Keratinocyte (primary cell): Measurements from ENCODE around the gene OR5A2. TPM values are rescaled to one million over a fixed set of nuclear protein-coding genes. Genes with fewer than 3 reads are reported as not detected.

ENCODE experiments used
- DNase-seq: peaks from one replicate; pipeline ENCODE4 v3.0.0-alpha.2; 2011; ENCODE audit warnings: low read depth, missing footprints, low spot score
- FAIRE-seq: peaks from 2 replicates; lab custom pipeline; 2011; peaks lifted over from hg19 to GRCh38; lab: Jason Lieb, UNC
- H2AFZ ChIP-seq: 2 replicates; pipeline ENCODE4 v1.6.0; 2012; ENCODE audit warnings: low read length, control low read depth, inconsistent platforms; ENCODE audit not compliant: control insufficient read depth
- H3K27ac ChIP-seq: 2 replicates; pipeline ENCODE4 v1.5.1; 2011; ENCODE audit warnings: low read length; ENCODE audit not compliant: control insufficient read depth, insufficient read depth
- H3K27me3 ChIP-seq: 3 replicates; pipeline ENCODE4 v1.6.0; 2011; ENCODE audit warnings: low read length; ENCODE audit not compliant: control insufficient read depth, insufficient read depth; ENCODE audit errors: extremely low read depth
- H3K36me3 ChIP-seq, 2 experiments: 2 replicates in 1 of 2; 3 replicates in 1 of 2; pipeline ENCODE4 v1.5.1; 2011; ENCODE audit warnings: low read length in 2 of 2, mild to moderate bottlenecking in 1 of 2; ENCODE audit not compliant: control insufficient read depth in 2 of 2, insufficient read depth in 2 of 2; ENCODE audit errors: extremely low read depth in 1 of 2
- H3K4me1 ChIP-seq: 3 replicates; pipeline ENCODE4 v1.5.1; 2011; ENCODE audit warnings: low read length; ENCODE audit not compliant: control insufficient read depth, insufficient read depth; ENCODE audit errors: extremely low read depth
- H3K4me2 ChIP-seq: 3 replicates; pipeline ENCODE4 v1.6.0; 2011; ENCODE audit warnings: low read depth, low read length; ENCODE audit not compliant: control insufficient read depth, insufficient read depth; ENCODE audit errors: extremely low read depth
- H3K4me3 ChIP-seq, 3 experiments: fragments of 200-600 bp in 1 of 3; sonication (generic) in 1 of 3; 2 replicates in 2 of 3; 3 replicates in 1 of 3; pipeline ENCODE4 v1.5.1; 2011 to 2016; ENCODE audit warnings: low read length in 3 of 3, mild to moderate bottlenecking in 3 of 3, control low read depth in 2 of 3, inconsistent platforms in 1 of 3, low read depth in 1 of 3, mixed read lengths in 1 of 3, mixed run types in 1 of 3, moderate library complexity in 1 of 3; ENCODE audit not compliant: control insufficient read depth in 2 of 3, insufficient read depth in 2 of 3; ENCODE audit errors: extremely low read depth in 1 of 3
- H3K79me2 ChIP-seq: 2 replicates; pipeline ENCODE4 v1.6.0; 2012; ENCODE audit warnings: low read length; ENCODE audit not compliant: control insufficient read depth, insufficient read depth
- H3K9ac ChIP-seq: 3 replicates; pipeline ENCODE4 v1.6.0; 2011; ENCODE audit warnings: low read length; ENCODE audit not compliant: control insufficient read depth, insufficient read depth; ENCODE audit errors: extremely low read depth
- H3K9me1 ChIP-seq: 3 replicates; pipeline ENCODE4 v1.6.0; 2011; ENCODE audit warnings: low read length; ENCODE audit not compliant: control insufficient read depth, insufficient read depth; ENCODE audit errors: extremely low read depth
- H3K9me3 ChIP-seq: 2 replicates; pipeline ENCODE4 v1.5.1; 2012; ENCODE audit warnings: low read depth, low read length; ENCODE audit not compliant: control insufficient read depth
- H4K20me1 ChIP-seq: 3 replicates; pipeline ENCODE4 v1.6.0; 2011; ENCODE audit warnings: low read length; ENCODE audit not compliant: control insufficient read depth, insufficient read depth; ENCODE audit errors: extremely low read depth
- EZH2 ChIP-seq: IDR thresholded peaks from one replicate; pipeline ENCODE4 v1.6.1; 2012; ENCODE audit warnings: inconsistent platforms, mild to moderate bottlenecking, low read length, moderate library complexity
- dilution Hi-C: fragments of 300-500 bp; cut with MboI; formaldehyde crosslinking; loops from one replicate; pipeline ENCODE4 v1.7.0; 2020; ENCODE audit warnings: low sequenced_read_pairs; ENCODE audit not compliant: extremely low pct_ligation_motif_present
- polyA minus RNA-seq, 3 experiments: library from RNA; depleted of rRNA, polyadenylated mRNA; stranded (reverse); fragments of >200 nt; gene quantifications; 1 replicate in 1 of 3; 2 replicates in 1 of 3; 3 replicates in 1 of 3; pipeline ENCODE4 v1.2.3, GENCODE V29; 2011
- polyA plus RNA-seq, 5 experiments: library from polyadenylated mRNA; depleted of rRNA in 3 of 5; stranded (reverse) in 3 of 5; stranded (forward) in 1 of 5; unstranded in 1 of 5; fragments of >200 nt; gene quantifications; 1 replicate in 1 of 5; 2 replicates in 3 of 5; 3 replicates in 1 of 5; pipeline versions ENCODE4 v1.2.1 to v1.2.3, GENCODE V29; 2011 to 2012; ENCODE audit warnings: missing spikeins in 2 of 5, low read depth in 1 of 5, low replicate concordance in 1 of 5
- TF ChIP-seq, protein P1 (sequence below), 3 experiments: IDR thresholded peaks in 1 of 3; conservative IDR thresholded peaks in 1 of 3; optimal IDR thresholded peaks in 1 of 3; 2 replicates in 2 of 3; 3 replicates in 1 of 3; pipeline versions ENCODE3 to v1.5.1; 2011; ENCODE audit warnings: low read length in 3 of 3, mild to moderate bottlenecking in 3 of 3, moderate library complexity in 2 of 3, control low read depth in 1 of 3, inconsistent platforms in 1 of 3; ENCODE audit not compliant: insufficient read depth in 2 of 3; ENCODE audit errors: extremely low read depth in 1 of 3

The OR5A2 gene, protein sequence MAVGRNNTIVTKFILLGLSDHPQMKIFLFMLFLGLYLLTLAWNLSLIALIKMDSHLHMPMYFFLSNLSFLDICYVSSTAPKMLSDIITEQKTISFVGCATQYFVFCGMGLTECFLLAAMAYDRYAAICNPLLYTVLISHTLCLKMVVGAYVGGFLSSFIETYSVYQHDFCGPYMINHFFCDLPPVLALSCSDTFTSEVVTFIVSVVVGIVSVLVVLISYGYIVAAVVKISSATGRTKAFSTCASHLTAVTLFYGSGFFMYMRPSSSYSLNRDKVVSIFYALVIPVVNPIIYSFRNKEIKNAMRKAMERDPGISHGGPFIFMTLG
- not detected in 3 replicates for polyA plus RNA-seq
- polyA plus RNA-seq (2011; ENCODE audit: low read depth) = not detected
- not detected in 2 replicates for polyA plus RNA-seq (2011; cell fraction: cytosol; rRNA removed)
- polyA plus RNA-seq (2011; cell fraction: nucleus; rRNA removed) = not detected in 2 replicates
- polyA plus RNA-seq (2012; ENCODE audit: low replicate concordance) = not detected in 2 replicates
- polyA minus RNA-seq = not detected in 3 replicates
- polyA minus RNA-seq (2011; cell fraction: cytosol; rRNA and poly(A)+ RNA removed) = not detected
- polyA minus RNA-seq (2011; cell fraction: nucleus; rRNA and poly(A)+ RNA removed) = not detected in 2 replicates

DNA sequence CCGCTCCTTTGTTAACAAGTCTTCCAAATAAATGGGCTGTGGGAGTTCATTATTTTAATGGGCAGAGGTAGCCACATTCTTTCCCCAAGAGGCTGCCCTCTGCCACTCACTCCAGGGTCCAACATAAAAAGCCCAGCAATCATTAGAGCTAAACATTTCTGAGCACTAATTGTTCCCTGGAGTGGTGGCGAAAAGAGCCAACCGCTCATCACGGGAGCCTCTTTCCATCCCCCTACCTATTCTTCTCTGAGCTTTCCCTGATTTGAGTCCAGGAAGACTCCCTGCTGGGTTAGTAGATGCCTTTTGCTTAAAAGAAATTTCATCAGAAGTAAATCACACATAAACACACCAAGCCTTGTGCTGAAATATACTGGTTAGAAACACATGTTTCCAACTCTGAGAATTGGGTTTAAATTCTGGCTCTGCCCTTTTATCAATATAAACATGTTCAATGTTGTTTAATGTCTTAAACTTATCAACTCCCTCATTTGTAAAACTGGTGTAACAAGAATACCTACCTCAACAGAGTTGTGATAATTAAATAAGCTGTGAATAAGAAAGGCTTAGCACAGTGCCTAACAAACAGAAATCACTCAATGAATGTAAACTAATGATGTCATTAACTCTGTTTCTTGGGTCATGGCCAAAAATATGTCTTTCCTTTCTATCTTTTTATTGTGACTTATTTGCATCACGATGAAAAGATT lies at the start of gene OR5A2:
TSS of gene OR5A2 (minus strand) at position 53 of the 707 bp plus-strand sequence. CDS start 3,460 bp downstream, outside the sequence.
- TF ChIP-seq EZH2 = no peak
- TF ChIP-seq, protein P1, sequence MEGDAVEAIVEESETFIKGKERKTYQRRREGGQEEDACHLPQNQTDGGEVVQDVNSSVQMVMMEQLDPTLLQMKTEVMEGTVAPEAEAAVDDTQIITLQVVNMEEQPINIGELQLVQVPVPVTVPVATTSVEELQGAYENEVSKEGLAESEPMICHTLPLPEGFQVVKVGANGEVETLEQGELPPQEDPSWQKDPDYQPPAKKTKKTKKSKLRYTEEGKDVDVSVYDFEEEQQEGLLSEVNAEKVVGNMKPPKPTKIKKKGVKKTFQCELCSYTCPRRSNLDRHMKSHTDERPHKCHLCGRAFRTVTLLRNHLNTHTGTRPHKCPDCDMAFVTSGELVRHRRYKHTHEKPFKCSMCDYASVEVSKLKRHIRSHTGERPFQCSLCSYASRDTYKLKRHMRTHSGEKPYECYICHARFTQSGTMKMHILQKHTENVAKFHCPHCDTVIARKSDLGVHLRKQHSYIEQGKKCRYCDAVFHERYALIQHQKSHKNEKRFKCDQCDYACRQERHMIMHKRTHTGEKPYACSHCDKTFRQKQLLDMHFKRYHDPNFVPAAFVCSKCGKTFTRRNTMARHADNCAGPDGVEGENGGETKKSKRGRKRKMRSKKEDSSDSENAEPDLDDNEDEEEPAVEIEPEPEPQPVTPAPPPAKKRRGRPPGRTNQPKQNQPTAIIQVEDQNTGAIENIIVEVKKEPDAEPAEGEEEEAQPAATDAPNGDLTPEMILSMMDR (optimal IDR thresholded peaks at IDR 0.05 in 1 of 3, IDR thresholded peaks at IDR 0.05 in 1 of 3, conservative IDR thresholded peaks at IDR 0.05 in 1 of 3; ENCODE audit: extremely low read depth in 1 of 3, insufficient read depth in 2 of 3, low read length in 3 of 3) = no peak
- Histone ChIP-seq H3K27ac (no peak within 1 kb of the TSS), H2AFZ (no peak within 1 kb of the TSS), H3K9me1 (no peaks in the 10 kb centered on the region), H3K4me2 (no peak within 1 kb of the TSS), H3K4me3 (no peak within 1 kb of the TSS), H4K20me1 (no peaks in the 10 kb centered on the region), H3K79me2 (no peaks in the 10 kb centered on the region), H3K9ac (no peak within 1 kb of the TSS), H3K27me3 (no peaks in the 10 kb centered on the region), H3K4me1 (no peaks in the 10 kb centered on the region), H3K9me3 (no peaks in the 10 kb centered on the region), H3K36me3 (no peaks in the 10 kb centered on the region)
- FAIRE-seq (no peak), DNase-seq (no peak)
- dilution Hi-C loops = no loop called here

DNA sequence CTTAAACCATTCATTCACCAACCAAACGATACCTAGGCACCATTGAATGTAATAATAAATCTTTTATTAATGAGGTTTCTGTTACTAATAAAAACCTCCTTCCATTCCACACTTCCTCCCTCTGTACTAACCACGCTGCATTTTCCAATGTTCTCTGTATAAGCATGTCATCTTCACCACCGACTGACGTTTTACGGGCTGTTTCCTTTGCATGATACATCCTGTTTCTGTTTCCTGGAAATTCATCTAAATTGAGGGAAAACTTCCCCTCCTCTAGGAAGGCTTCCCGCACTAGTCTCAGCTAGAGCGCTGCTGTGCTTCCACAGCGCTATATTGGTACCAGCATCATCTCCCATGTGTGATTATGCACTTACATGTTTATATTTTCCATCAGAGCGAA lies 49.0 kb upstream of the OR5A2 start:
- H3K4me2 ChIP-seq = no peak overlapping the region
- no peak for FAIRE-seq
- TF ChIP-seq, protein P1 (optimal IDR thresholded peaks at IDR 0.05 in 1 of 3, IDR thresholded peaks at IDR 0.05 in 1 of 3, conservative IDR thresholded peaks at IDR 0.05 in 1 of 3; ENCODE audit: extremely low read depth in 1 of 3, insufficient read depth in 2 of 3, low read length in 3 of 3) = no peak
- no peak for TF ChIP-seq EZH2

More for the DNA sequence above, 49.0 kb upstream of the OR5A2 start:
- Histone ChIP-seq H3K4me1 (no peaks in the 10 kb centered on the region), H3K9me3 (no peaks in the 10 kb centered on the region), H3K27me3 (no peaks in the 10 kb centered on the region), H3K79me2 (no peaks in the 10 kb centered on the region), H2AFZ (no peak overlapping the region), H3K9ac (no peak overlapping the region), H3K9me1 (no peaks in the 10 kb centered on the region), H3K27ac (no peak overlapping the region), H4K20me1 (no peaks in the 10 kb centered on the region), H3K4me3 (no peak overlapping the region), H3K36me3 (no peaks in the 10 kb centered on the region)
- dilution Hi-C loops = no loop called here
- DNase-seq = no peak
